Measurements from ENCODE around the gene COMTD1. TPM values are rescaled to one million over a fixed set of nuclear protein-coding genes. Genes with fewer than 3 reads are reported as not detected.

Gene COMTD1
- polyA plus RNA-seq, 1 experiment, result 3.3 TPM

DNA sequence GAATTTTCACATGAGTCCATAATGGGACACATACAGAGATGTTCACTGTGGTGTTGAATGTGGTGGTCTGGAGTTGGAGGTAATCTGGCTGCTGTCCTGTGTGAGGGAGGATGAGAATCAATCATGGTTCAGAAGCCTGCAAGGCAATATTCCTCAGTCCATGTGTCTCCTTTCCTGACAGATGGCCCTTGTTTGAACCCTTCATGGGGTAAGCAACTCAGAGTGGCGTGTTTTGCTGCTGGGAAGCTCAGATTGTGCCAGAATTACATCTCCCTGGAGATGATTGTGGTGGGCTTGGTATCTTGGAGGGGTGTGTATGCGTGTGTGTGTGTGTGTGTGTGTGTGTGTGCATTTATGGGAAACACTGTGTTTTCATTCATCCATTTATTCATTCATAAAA lies 44.5 kb upstream of the COMTD1 start:
- Histone ChIP-seq H3K4me3 (ENCODE audit: low read depth, low read length) (no peak overlapping the region), H3K27me3 (ENCODE audit: control insufficient read depth, insufficient read depth, low read length) (peaks cover 12% of the 10 kb centered on the region), H3K36me3 (ENCODE audit: control insufficient read depth, insufficient read depth, low read length) (no peaks in the 10 kb centered on the region)
- CTCF ChIA-PET, result no interaction called here
- POLR2A ChIA-PET, result no interaction called here
- DNase-seq (ENCODE audit: low read depth), result no peak
- TF ChIP-seq, protein P1, sequence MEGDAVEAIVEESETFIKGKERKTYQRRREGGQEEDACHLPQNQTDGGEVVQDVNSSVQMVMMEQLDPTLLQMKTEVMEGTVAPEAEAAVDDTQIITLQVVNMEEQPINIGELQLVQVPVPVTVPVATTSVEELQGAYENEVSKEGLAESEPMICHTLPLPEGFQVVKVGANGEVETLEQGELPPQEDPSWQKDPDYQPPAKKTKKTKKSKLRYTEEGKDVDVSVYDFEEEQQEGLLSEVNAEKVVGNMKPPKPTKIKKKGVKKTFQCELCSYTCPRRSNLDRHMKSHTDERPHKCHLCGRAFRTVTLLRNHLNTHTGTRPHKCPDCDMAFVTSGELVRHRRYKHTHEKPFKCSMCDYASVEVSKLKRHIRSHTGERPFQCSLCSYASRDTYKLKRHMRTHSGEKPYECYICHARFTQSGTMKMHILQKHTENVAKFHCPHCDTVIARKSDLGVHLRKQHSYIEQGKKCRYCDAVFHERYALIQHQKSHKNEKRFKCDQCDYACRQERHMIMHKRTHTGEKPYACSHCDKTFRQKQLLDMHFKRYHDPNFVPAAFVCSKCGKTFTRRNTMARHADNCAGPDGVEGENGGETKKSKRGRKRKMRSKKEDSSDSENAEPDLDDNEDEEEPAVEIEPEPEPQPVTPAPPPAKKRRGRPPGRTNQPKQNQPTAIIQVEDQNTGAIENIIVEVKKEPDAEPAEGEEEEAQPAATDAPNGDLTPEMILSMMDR (IDR thresholded peaks at IDR 0.05; ENCODE audit: insufficient read depth, low read depth, low read length), result no peak

DNA sequence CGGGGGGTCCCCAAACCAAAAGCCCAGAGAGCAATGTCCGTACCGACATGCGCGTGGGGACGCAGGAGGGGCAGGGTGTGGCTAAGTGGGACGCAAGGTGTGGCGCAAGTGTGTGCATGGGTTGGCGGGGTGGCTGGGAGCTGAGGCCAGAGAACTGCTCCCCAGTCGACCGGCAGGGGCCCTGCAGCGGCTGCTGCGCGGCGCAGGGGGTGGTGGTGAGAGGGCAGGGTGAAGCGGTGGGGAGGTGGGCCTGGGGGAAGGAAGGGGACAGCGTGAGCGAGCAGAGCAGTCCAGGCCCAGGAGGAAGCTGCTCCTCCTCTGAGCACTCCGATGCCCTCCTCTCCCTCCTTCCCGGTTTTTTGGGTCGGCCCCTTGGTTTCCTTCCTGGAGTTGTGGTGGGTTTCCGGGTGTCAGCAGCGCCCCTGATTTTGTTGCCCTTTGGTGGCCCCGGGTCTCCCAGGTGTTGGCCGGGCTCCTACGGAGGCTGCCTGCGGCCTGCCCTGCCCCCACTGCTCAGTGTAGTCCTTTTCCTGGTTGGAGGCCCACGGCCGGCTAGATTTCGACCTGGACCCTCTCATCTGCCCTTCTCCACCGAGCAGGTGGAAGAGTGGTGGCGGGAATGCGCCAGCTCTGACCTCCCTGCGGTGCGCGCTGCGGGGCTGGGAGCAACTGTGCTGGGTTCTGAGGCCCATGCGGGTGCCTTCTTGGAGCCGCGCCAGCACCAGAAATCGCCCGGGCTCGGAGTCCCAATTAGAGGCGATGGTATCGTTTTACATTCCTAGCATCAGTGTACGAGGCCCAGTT lies 40.5 kb upstream of the COMTD1 start:
- peaks cover 8% of the 10 kb centered on the region for H3K27me3 ChIP-seq (ENCODE audit: control insufficient read depth, insufficient read depth, low read length)
- ChIA-PET CTCF (no interaction called here), POLR2A (interaction anchor here (0.6 kb wide), 1 partner anchor 29 kb away, joined by 3 read pairs; no protein-coding TSS in a partner anchor)
- no peaks in the 10 kb centered on the region for H3K36me3 ChIP-seq (ENCODE audit: control insufficient read depth, insufficient read depth, low read length)
- no peak overlapping the region for H3K4me3 ChIP-seq (ENCODE audit: low read depth, low read length)
- no peak for DNase-seq (ENCODE audit: low read depth)
- TF ChIP-seq, protein P1 (IDR thresholded peaks at IDR 0.05; ENCODE audit: insufficient read depth, low read depth, low read length), result no peak

DNA sequence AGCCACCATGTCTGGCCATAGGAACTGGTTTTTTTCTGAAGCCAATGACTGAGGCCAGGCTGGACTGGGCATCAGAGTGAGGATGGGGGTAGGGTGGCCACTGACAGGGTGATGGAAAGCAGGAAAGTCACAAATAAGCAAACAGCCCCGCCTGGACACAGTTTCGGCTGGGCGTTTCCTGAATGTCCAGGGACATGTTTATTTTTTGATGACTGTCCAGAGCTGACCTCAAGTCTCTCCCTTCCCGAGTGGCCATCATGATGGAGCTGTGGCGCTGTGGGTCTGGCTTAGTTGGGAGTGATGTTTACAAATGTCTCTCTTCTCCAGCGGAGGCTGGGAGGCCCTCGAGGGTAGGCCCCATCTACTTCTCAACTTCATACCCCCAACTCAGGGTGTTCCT lies 37.1 kb upstream of the COMTD1 start:
- CTCF ChIA-PET, result interaction anchor here (0.8 to 1.5 kb wide), 2 partner anchors 9 to 10 kb away, joined by 3 read pairs; no protein-coding TSS in a partner anchor

DNA sequence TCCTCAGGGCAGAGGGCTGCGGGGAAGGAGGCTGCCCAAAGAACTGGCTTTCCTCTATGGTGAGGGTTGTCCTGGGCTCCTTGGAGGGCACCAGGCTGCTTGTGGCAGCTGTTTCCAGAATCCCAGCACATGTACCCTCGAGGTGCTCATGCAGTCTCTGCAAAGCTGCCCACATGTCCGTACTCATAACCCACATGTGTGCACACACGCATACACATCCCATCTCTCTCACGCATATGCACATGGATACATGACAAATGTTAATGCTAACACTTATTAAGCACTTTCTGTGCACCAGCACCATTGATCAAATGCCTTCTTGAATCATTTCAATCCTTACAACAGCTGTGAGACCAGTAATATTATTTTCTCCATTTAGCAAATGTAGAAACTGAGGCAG lies 36.3 kb upstream of the COMTD1 start:
- ChIA-PET CTCF (interaction anchor here (1.5 kb wide), 1 partner anchor 9 kb away, joined by 3 read pairs; no protein-coding TSS in a partner anchor), POLR2A (no interaction called here)
- Histone ChIP-seq H3K4me3 (ENCODE audit: low read depth, low read length) (no peak overlapping the region), H3K36me3 (ENCODE audit: control insufficient read depth, insufficient read depth, low read length) (no peaks in the 10 kb centered on the region), H3K27me3 (ENCODE audit: control insufficient read depth, insufficient read depth, low read length) (peaks cover 1% of the 10 kb centered on the region)
- no peak for DNase-seq (ENCODE audit: low read depth)
- TF ChIP-seq, protein P1 (IDR thresholded peaks at IDR 0.05; ENCODE audit: insufficient read depth, low read depth, low read length), result no peak

More for the DNA sequence above, 37.1 kb upstream of the COMTD1 start:
- Histone ChIP-seq H3K4me3 (ENCODE audit: low read depth, low read length) (no peak overlapping the region), H3K36me3 (ENCODE audit: control insufficient read depth, insufficient read depth, low read length) (no peaks in the 10 kb centered on the region), H3K27me3 (ENCODE audit: control insufficient read depth, insufficient read depth, low read length) (peaks cover 1% of the 10 kb centered on the region)
- TF ChIP-seq, protein P1 (IDR thresholded peaks at IDR 0.05; ENCODE audit: insufficient read depth, low read depth, low read length), result no peak
- POLR2A ChIA-PET, result no interaction called here
- DNase-seq (ENCODE audit: low read depth), result no peak

DNA sequence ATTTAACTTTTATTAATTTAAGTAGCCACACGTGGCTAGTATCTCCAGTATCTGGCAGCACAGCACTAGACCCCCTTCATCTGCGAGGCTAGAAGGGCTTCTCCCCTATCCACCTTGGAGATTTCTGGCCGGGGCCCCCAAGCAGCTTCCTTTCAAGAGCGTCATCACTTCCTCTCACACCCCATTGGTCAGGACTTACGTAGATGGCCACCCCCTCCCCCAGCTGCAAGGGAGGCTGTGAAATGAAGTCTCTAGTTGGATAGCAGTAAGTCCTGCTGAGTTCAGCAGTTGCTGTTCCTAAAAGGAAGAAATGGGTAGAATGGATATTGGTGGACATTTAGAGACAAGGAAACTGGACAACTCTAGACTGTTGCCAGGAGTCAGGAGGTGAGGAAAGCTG lies 33.8 kb upstream of the COMTD1 start:
- DNase-seq (ENCODE audit: low read depth), result no peak
- ChIA-PET CTCF (no interaction called here), POLR2A (no interaction called here)
- Histone ChIP-seq H3K4me3 (ENCODE audit: low read depth, low read length) (no peak overlapping the region), H3K36me3 (ENCODE audit: control insufficient read depth, insufficient read depth, low read length) (no peaks in the 10 kb centered on the region), H3K27me3 (ENCODE audit: control insufficient read depth, insufficient read depth, low read length) (peaks cover 5% of the 10 kb centered on the region)
- TF ChIP-seq, protein P1 (IDR thresholded peaks at IDR 0.05; ENCODE audit: insufficient read depth, low read depth, low read length), result no peak
